ENCODE data around the gene TRIM75. TPM values are rescaled to one million over a fixed set of nuclear protein-coding genes. Genes with fewer than 3 reads are reported as not detected.
A peak's percentile ranks its signal among the peaks of the same experiment; 100 is the strongest.

Gene TRIM75
- total and polyA plus RNA-seq, 2 experiments from 2014 or later = not detected

GRCh38 chr4:165048170-165048569 is 5.5 kb upstream of the TRIM75 start:
- DNase-seq (ENCODE audit: low spot score) = peak; percentile 21
- Histone ChIP-seq H3K4me2 (no peak overlapping the region), H3K9me2 (ENCODE audit: insufficient read depth) (no peaks in the 10 kb centered on the region), H3K27ac (ENCODE audit: low read depth) (no peak overlapping the region), H3K4me1 (ENCODE audit: insufficient read depth) (no peaks in the 10 kb centered on the region), H2AFZ (peak overlapping the region; percentile 87), H3K79me2 (replicated peaks; ENCODE audit: insufficient read depth) (no peaks in the 10 kb centered on the region), H3K36me3 (ENCODE audit: insufficient read depth) (no peaks in the 10 kb centered on the region), H3K27me3 (ENCODE audit: insufficient read depth) (no peaks in the 10 kb centered on the region), H3F3A (replicated peaks; ENCODE audit: low read depth) (no peaks in the 10 kb centered on the region), H3K4me3 (no peak overlapping the region), H4K20me1 (replicated peaks; ENCODE audit: insufficient read depth) (no peaks in the 10 kb centered on the region)
- no peak for TF ChIP-seq STAT1 (IDR thresholded peaks at IDR 0.05; ENCODE audit: unreplicated experiment)
- TF ChIP-seq POLR2AphosphoS5 (IDR thresholded peaks at IDR 0.05; ENCODE audit: low read depth) = no peak
- TF ChIP-seq NANOG (IDR thresholded peaks at IDR 0.05; ENCODE audit: borderline replicate concordance) = no peak
- no peak for TF ChIP-seq ZNF114 (CRISPR knock-in tag; IDR thresholded peaks at IDR 0.05)
- TF ChIP-seq REST (IDR thresholded peaks at IDR 0.05; ENCODE audit: unreplicated experiment) = no peak
- no peak for TF ChIP-seq CTCF (conservative IDR thresholded peaks at IDR 0.05; ENCODE audit: low read depth in 2 of 2)
- no peak for TF ChIP-seq ZNF331 (CRISPR knock-in tag; IDR thresholded peaks at IDR 0.05; ENCODE audit: low read depth)
- no peak for TF ChIP-seq EZH2phosphoT487 (IDR thresholded peaks at IDR 0.05; ENCODE audit: unreplicated experiment)
- no peak for TF ChIP-seq CREB1 (CRISPR knock-in tag; IDR thresholded peaks at IDR 0.05; ENCODE audit: low read depth)
- no peak for TF ChIP-seq JUNB (IDR thresholded peaks at IDR 0.05; ENCODE audit: unreplicated experiment)
- TF ChIP-seq ZNF462 (CRISPR knock-in tag; IDR thresholded peaks at IDR 0.05) = no peak
- no peak for TF ChIP-seq EZH2 (IDR thresholded peaks at IDR 0.05; ENCODE audit: low read depth, unreplicated experiment)
- TF ChIP-seq ETS1 (IDR thresholded peaks at IDR 0.05) = no peak
- Mint-ChIP-seq H3K27ac (no peak overlapping the region), H3K36me3 (ENCODE audit: low read depth) (no peaks in the 10 kb centered on the region), H3K27me3 (ENCODE audit: insufficient read depth, low read depth, poor library complexity) (peaks cover 3% of the 10 kb centered on the region), H3K9me3 (no peaks in the 10 kb centered on the region), H3K4me1 (peaks cover 4% of the 10 kb centered on the region; the same call in 2 of the 3 replicates), H3K4me3 (no peak overlapping the region)
- ATAC-seq = peak; percentile 37; the same call in 2 of the 3 replicates

Data from GM23338 (cell line).